ENCODE data around the gene CDC73.

Gene CDC73

GRCh38 chr1:193118803-193119730 is 2.8 kb upstream of the CDC73 start:
- no peak overlapping the region for H3K4me3 ChIP-seq (ENCODE audit: low read length)
- TF ChIP-seq, protein P1, sequence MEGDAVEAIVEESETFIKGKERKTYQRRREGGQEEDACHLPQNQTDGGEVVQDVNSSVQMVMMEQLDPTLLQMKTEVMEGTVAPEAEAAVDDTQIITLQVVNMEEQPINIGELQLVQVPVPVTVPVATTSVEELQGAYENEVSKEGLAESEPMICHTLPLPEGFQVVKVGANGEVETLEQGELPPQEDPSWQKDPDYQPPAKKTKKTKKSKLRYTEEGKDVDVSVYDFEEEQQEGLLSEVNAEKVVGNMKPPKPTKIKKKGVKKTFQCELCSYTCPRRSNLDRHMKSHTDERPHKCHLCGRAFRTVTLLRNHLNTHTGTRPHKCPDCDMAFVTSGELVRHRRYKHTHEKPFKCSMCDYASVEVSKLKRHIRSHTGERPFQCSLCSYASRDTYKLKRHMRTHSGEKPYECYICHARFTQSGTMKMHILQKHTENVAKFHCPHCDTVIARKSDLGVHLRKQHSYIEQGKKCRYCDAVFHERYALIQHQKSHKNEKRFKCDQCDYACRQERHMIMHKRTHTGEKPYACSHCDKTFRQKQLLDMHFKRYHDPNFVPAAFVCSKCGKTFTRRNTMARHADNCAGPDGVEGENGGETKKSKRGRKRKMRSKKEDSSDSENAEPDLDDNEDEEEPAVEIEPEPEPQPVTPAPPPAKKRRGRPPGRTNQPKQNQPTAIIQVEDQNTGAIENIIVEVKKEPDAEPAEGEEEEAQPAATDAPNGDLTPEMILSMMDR (IDR thresholded peaks at IDR 0.05; ENCODE audit: insufficient read depth, low read depth, low read length, missing control alignments), result no peak

GRCh38 chr1:193120604-193121166 is 1.1 kb upstream of the CDC73 start:
- DNase-seq (ENCODE audit: low read depth), result no peak
- peak overlapping the region; percentile 99 for H3K4me3 ChIP-seq (ENCODE audit: low read length)
- TF ChIP-seq, protein P1 (IDR thresholded peaks at IDR 0.05; ENCODE audit: insufficient read depth, low read depth, low read length, missing control alignments), result no peak

More at GRCh38 chr1:193118803-193119730, 2.8 kb upstream of the CDC73 start:
- DNase-seq (ENCODE audit: low read depth), result no peak

DNA sequence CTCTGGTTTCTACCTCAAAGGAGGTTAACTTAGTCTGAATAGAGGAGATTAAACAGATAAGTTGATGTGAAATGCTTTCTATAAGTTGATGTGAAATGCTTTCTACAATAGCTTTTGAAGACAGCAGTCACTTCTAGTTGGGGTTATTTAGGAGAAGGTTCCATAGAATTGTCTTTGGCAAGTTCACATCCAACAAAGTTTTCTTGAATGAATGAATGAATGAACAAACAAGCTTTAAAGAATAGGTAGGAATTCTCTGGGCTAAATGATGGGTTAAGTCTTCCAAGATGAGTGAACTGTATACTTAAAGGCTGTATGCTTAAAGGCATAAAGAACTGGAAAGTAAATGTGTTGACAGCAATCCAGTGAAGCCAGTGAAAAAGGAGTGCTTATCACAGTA is 1.9 kb downstream of the CDC73 start:
- TF ChIP-seq, protein P1 (IDR thresholded peaks at IDR 0.05; ENCODE audit: insufficient read depth, low read depth, low read length, missing control alignments), result no peak
- peak overlapping the region; percentile 99 for H3K4me3 ChIP-seq (ENCODE audit: low read length)
- DNase-seq (ENCODE audit: low read depth), result no peak

DNA sequence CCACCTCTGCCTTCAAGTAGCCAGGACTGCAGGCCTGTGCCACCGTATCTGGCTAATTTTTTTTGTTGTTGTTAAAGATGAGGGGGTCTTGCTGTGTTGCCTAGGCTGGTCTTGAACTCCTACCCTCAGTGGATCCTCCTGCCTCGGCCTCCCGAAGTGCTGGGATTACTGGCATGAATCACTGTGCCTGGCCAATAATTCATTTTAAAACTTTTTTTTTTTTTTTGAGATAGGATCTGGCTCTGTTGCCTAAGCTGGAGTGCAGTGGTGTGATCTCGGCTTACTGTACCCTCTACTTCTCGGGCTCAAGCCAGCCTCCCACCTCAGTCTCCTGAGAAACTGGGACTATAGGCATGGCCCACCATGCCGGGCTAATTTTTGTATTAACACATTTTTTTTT is 3.5 kb downstream of the CDC73 start:
- DNase-seq (ENCODE audit: low read depth), result no peak
- TF ChIP-seq, protein P1 (IDR thresholded peaks at IDR 0.05; ENCODE audit: insufficient read depth, low read depth, low read length, missing control alignments), result no peak
- H3K4me3 ChIP-seq (ENCODE audit: low read length), result no peak overlapping the region

DNA sequence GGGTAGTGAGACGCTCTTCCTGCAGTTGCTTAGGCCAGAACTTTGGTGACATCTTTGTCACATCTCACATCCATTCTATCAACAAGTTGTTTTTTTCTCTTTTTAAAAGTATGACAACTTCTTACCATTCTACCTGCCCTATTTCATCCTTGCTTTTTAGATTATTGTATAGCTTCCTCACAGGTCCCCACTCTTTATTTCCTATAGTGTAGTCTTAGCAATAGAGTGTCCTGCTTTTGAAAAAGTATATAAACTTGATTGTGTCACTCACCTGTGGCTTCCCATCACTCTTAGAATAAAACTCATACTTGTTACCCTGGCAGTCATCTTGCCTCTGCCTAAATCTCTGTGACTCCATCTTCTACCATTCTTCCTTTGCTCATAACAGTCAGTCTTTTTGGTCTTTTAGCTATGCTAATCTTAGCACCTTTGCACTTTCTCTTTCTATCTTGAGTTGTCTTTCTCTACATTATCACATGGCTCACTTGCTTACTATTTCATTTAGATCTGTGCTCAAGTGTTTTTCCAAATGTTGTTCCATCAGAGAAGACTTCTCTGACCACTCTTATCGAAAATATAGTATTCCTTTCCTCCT is 9.5 kb downstream of the CDC73 start:
- no peak overlapping the region for H3K4me3 ChIP-seq (ENCODE audit: low read length)
- TF ChIP-seq, protein P1 (IDR thresholded peaks at IDR 0.05; ENCODE audit: insufficient read depth, low read depth, low read length, missing control alignments), result no peak
- no peak for DNase-seq (ENCODE audit: low read depth)

DNA sequence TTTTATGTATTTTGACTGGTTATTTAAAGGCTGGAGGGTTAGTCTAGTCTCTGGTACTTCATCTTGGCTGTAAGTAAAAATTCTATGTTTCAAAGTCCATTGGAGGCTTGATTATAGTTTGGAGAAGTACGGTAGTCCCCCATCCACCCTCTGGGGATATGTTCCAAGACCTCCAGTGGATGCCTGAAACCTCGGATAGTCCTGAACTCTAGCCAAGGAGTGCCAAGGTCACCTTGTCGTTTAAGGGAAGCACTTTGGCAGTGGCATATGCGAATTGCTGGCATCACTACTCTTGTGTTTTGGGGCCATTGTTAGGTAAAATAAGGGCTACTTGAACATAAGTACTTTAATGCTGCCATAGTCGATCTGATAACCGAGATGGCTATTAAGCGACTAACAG is 18.4 kb downstream of the CDC73 start:
- H3K4me3 ChIP-seq (ENCODE audit: low read length), result no peak overlapping the region
- TF ChIP-seq, protein P1 (IDR thresholded peaks at IDR 0.05; ENCODE audit: insufficient read depth, low read depth, low read length, missing control alignments), result no peak
- DNase-seq (ENCODE audit: low read depth), result no peak

All from epithelial cell of esophagus (primary cell).